C4-2B (cell line): ENCODE measurements around the gene SLC28A1.

ENCODE experiments used
- CTCF ChIP-seq: fragments of 450-650 bp; conservative IDR thresholded peaks from 2 replicates; pipeline ENCODE4 v1.5.1; 2017; ENCODE audit warnings: mild to moderate bottlenecking
- ZFX ChIP-seq: fragments of 450-650 bp; IDR thresholded peaks from 2 replicates; pipeline ENCODE4 v1.6.1; 2017

GRCh38 chr15:84944311-84944710 lies 59.8 kb downstream of the SLC28A1 start:
- no peak for TF ChIP-seq ZFX
- TF ChIP-seq CTCF: no peak
